ENCODE data around the gene C2orf68. TPM values are rescaled to one million over a fixed set of nuclear protein-coding genes. Genes with fewer than 3 reads are reported as not detected.
A peak's percentile ranks its signal among the peaks of the same experiment; 100 is the strongest.

C2orf68 gene
- total and polyA plus RNA-seq, 2 of the 13 experiments (the other 11 are each of a cell fraction or from before 2014, with no cell fraction given), result 47.1 to 77.4 TPM

DNA sequence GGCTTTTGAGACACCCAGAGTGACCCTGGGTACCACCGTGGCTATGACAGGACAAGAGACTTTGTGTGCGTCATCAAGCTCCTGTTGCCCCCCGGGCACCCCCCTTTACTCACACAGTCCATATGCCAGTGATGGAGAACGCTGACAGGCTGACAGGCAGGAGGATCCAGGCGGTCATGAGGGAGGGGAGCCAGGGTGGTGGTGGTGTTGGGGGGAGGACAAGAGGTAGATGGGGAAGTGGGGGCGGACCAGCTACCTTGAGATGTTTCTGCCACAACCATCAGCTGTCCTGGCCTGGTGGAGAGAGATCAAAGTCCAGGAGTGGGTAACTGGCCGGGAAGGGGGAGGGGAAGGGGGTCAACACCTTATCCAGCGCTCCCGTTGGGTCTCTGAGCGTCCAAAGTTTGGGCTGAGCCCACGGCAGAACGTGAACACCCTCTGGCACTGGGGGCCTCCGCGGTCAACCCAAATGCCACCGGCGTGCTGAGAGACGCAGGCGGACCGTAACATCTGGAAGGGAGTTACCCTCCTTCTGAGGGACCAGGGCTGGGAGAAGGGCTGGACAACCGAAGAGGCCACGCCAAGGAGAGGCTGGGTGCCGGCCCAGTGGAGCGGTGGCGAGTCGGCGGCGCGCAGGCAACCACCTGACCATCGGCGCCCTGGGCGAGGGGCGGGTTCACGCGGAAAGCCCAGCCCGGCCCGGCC lies 9.9 kb downstream of the C2orf68 start (continued):
- TF ChIP-seq MLXIP (CRISPR knock-in tag; IDR thresholded peaks at IDR 0.05; ENCODE audit: borderline replicate concordance), result no peak
- TF ChIP-seq CC2D1A (CRISPR knock-in tag; IDR thresholded peaks at IDR 0.05), result no peak
- TF ChIP-seq, protein P1, sequence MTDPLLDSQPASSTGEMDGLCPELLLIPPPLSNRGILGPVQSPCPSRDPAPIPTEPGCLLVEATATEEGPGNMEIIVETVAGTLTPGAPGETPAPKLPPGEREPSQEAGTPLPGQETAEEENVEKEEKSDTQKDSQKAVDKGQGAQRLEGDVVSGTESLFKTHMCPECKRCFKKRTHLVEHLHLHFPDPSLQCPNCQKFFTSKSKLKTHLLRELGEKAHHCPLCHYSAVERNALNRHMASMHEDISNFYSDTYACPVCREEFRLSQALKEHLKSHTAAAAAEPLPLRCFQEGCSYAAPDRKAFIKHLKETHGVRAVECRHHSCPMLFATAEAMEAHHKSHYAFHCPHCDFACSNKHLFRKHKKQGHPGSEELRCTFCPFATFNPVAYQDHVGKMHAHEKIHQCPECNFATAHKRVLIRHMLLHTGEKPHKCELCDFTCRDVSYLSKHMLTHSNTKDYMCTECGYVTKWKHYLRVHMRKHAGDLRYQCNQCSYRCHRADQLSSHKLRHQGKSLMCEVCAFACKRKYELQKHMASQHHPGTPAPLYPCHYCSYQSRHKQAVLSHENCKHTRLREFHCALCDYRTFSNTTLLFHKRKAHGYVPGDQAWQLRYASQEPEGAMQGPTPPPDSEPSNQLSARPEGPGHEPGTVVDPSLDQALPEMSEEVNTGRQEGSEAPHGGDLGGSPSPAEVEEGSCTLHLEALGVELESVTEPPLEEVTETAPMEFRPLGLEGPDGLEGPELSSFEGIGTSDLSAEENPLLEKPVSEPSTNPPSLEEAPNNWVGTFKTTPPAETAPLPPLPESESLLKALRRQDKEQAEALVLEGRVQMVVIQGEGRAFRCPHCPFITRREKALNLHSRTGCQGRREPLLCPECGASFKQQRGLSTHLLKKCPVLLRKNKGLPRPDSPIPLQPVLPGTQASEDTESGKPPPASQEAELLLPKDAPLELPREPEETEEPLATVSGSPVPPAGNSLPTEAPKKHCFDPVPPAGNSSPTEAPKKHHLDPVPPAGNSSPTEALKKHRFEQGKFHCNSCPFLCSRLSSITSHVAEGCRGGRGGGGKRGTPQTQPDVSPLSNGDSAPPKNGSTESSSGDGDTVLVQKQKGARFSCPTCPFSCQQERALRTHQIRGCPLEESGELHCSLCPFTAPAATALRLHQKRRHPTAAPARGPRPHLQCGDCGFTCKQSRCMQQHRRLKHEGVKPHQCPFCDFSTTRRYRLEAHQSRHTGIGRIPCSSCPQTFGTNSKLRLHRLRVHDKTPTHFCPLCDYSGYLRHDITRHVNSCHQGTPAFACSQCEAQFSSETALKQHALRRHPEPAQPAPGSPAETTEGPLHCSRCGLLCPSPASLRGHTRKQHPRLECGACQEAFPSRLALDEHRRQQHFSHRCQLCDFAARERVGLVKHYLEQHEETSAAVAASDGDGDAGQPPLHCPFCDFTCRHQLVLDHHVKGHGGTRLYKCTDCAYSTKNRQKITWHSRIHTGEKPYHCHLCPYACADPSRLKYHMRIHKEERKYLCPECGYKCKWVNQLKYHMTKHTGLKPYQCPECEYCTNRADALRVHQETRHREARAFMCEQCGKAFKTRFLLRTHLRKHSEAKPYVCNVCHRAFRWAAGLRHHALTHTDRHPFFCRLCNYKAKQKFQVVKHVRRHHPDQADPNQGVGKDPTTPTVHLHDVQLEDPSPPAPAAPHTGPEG (CRISPR knock-in tag; IDR thresholded peaks at IDR 0.05), result no peak; the same call in 1 of the 2 replicates
- TF ChIP-seq NR2F6 (IDR thresholded peaks at IDR 0.05), result peak; percentile 33; the same call in 1 of the 2 replicates
- peak; percentile 41; the same call in 1 of the 2 replicates for TF ChIP-seq NR2F6 (CRISPR knock-in tag; IDR thresholded peaks at IDR 0.05)
- TF ChIP-seq ZNF17 (CRISPR knock-in tag; IDR thresholded peaks at IDR 0.05), result no peak
- no peak for TF ChIP-seq THAP11 (CRISPR knock-in tag; IDR thresholded peaks at IDR 0.05)
- no peak for TF ChIP-seq EHMT2 (IDR thresholded peaks at IDR 0.05; ENCODE audit: borderline replicate concordance, low read depth, low read length)
- no peak for TF ChIP-seq ZBTB43 (CRISPR knock-in tag; conservative IDR thresholded peaks at IDR 0.05)
- peak; percentile 89 for TF ChIP-seq HNF4A (CRISPR knock-in tag; IDR thresholded peaks at IDR 0.05)
- TF ChIP-seq KMT2A (CRISPR knock-in tag; IDR thresholded peaks at IDR 0.05), result no peak; the same call in 1 of the 2 replicates
- no peak for TF ChIP-seq GTF3A (CRISPR knock-in tag; conservative IDR thresholded peaks at IDR 0.05)
- no peak; the same call in 1 of the 2 replicates for TF ChIP-seq SSRP1 (CRISPR knock-in tag; IDR thresholded peaks at IDR 0.05)
- no peak for TF ChIP-seq GLI4 (CRISPR knock-in tag; IDR thresholded peaks at IDR 0.05; ENCODE audit: borderline replicate concordance)
- TF ChIP-seq ZNF260 (CRISPR knock-in tag; IDR thresholded peaks at IDR 0.05; ENCODE audit: borderline replicate concordance, low read depth), result no peak
- peak; percentile 6; the same call in 1 of the 2 replicates for TF ChIP-seq NCOA2 (CRISPR knock-in tag; IDR thresholded peaks at IDR 0.05)
- no peak for TF ChIP-seq CERS6 (CRISPR knock-in tag; IDR thresholded peaks at IDR 0.05)
- TF ChIP-seq NFYB (CRISPR knock-in tag; IDR thresholded peaks at IDR 0.05), result 0 out of 2 replicates have a peak, but pooled peaks have one; percentile 17
- TF ChIP-seq KDM1A (CRISPR knock-in tag; IDR thresholded peaks at IDR 0.05), result no peak
- TF ChIP-seq SIX1 (CRISPR knock-in tag; IDR thresholded peaks at IDR 0.05; ENCODE audit: borderline replicate concordance), result no peak
